ENCODE results near the gene MPZL1. TPM values are rescaled to one million over a fixed set of nuclear protein-coding genes. Genes with fewer than 3 reads are reported as not detected.
"Not testable (repeated sequence)": the region's sequence is repeated elsewhere in the genome, so short reads cannot be mapped to it uniquely, and the experiment has no call there.

Gene MPZL1
- total RNA-seq, 1 donor from 2014 or later = 99.4 TPM

GRCh38 chr1:167808690-167809089 lies 86.9 kb downstream of the MPZL1 start:
- no peak for DNase-seq (ENCODE audit: low spot score)

DNA sequence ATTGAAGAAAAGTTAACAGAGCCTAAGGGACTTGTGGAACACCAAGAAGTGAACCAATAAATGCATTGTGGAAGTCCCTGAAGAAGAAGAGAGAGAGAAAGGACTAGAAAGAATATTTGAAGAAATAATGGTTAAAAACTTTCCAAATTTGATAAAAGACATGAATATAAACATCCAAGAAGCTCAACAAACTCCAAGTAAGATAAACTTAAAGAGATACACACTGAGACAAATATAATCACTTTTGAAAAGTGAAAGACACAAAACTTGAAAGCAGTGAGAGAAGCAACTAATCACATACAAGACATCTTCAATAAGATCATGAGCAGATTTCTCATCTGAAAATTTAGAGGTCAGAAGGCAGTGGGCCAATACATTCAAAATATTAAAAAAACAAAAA lies 91.2 kb downstream of the MPZL1 start:
- no peak for DNase-seq (ENCODE audit: low spot score)

- DNase-seq (ENCODE audit: low spot score) = no peak
Observed at GRCh38 chr1:167815650-167816049, 93.9 kb downstream of the MPZL1 start.

DNA sequence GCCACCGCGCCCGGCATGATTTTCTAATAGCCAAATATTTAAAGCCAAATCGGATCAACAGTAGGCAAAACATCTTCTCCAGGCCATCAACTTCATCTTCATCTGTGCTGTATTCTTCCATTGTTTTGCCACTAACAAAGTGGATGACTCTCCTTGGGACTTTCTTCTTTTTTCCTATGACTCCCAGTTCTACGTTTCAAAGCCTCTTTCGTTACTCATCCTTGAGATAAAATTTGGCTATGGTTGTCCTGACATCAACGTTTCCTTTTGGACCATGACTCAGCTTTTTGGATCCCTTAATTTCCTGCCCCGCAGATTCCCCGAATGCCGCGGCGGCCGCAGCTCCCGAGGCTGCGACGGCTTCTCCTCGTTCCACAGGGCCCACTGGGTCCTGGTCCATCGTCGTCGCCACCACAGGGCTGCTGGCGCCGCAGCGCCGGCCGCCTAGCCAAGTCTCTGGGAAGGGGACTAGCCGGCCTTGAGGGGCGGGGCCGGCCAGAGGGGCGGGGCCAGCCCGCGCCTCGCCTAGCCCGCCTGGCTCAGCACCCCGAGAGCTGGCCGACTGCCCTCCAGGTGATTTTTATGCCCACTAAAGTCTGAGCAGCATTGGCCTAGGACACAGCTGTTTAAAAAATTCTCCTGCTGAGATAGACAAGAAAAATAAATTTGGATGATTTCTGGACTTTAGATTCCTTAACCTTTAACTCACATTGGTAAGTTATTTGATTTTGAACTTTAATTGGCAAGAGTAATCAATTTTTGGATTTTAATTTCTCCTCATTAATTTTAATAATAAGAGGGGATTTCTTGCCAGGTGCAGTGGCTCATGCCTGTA lies 98.3 kb downstream of the MPZL1 start:
- DNase-seq (ENCODE audit: low spot score) = peak; percentile 67

DNA sequence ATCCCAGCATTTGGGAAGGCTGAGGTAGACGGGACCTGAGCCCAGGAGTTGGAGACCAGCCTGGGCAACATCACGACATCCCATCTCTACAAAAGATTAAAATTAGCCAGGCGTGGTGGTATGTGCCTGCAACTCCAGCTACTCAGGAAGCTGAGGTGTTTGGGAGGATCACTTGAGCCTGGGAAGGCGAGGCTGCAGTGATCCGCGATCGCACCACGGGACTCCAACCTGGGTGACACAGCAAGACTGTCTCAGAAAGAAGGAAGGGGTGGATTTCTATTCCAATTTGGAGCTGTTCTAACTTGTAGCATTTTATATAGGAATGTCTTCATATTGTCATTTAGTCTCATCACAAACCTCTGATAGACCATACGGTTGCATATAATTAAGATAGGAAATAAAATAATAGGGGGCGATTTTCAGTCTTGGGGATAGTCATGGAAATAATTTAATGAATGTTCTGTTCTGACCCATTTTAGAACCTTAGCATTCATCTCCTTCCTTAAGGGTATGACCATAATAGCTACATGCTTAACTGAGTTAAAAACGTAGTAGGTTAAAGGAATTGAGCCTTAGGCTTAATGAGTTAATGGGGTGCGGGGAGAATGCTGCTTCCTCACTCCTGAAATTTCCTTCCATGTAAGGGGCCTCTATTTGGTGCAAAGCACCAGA lies 99.0 kb downstream of the MPZL1 start:
- no peak for DNase-seq (ENCODE audit: low spot score)

- no peak for DNase-seq (ENCODE audit: low spot score)
Observed at GRCh38 chr1:167821356-167821685, 99.5 kb downstream of the MPZL1 start.

- no peak for DNase-seq (ENCODE audit: low spot score)
Observed at GRCh38 chr1:167821969-167822685, 100.3 kb downstream of the MPZL1 start.

- DNase-seq (ENCODE audit: low spot score) = no peak
Observed at GRCh38 chr1:167824163-167824794, 102.5 kb downstream of the MPZL1 start.

DNA sequence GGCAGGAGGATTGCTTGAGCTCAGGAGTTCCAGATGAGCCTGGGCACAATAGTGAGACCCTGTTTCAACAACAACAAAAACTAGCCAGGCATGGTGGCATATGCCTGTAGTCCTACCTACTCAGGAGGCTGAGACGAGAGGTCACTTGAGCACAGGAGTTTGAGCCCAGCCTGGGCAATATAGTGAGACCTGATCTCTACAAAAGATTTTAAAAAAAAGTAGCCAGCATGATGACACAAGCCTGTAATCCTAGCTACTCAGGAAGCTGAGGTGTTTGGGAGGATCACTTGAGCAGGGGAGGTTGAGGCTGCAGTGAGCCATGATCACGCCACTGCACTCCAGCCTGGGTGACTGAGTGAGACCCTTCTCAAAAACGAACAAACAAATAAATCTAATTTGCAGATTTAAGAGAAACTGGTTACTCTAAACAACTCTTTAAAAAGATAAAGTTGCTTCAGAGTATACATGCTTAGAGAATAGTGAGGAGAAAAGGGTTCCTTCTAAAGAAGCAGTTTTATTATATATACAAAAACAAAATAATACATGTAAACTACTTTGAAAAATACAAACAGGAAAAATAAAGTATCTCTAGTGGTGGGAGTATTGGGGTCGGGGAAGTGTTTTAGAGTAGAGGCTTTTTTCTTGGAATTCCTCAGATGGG lies 103.8 kb downstream of the MPZL1 start:
- no peak for DNase-seq (ENCODE audit: low spot score)

DNA sequence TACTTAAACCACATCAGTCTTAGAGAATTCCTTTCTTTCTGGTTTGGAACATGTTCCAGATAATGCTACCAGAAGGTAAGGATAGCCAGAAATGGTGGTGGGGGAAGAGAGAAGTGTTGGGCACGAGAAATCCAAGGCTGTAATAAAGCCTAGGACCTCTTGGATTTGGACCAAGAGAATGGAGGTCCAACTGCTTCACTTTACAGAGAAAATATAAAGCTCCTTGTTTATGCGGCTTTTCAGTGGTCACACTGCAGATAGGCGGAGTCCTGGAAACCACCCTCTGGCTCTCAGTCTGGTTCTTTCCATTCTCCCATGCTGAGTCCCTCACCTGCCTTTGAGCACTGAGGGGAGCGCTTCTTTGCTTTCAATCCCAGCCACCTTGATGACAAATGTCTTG lies 104.3 kb downstream of the MPZL1 start:
- no peak for DNase-seq (ENCODE audit: low spot score)

DNA sequence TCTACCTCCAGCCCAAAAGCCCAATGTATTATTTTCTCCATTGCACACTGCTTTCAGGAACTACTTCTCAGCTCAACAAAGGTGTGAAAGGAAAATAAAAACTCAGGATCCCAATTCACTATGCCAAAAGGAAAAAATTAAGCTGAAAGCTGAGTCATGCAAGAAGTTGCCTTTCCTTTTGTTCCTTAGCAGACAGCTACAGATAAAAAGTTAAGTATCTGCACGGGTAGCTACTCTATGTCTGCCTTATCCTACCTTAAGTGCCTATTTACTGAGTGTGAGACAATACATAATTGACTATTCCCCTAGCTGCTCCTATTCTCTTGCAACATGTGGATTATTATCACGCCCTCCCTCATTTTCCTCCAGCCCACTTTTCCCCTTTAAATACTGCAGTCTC lies 108.1 kb downstream of the MPZL1 start:
- no peak for DNase-seq (ENCODE audit: low spot score)

DNA sequence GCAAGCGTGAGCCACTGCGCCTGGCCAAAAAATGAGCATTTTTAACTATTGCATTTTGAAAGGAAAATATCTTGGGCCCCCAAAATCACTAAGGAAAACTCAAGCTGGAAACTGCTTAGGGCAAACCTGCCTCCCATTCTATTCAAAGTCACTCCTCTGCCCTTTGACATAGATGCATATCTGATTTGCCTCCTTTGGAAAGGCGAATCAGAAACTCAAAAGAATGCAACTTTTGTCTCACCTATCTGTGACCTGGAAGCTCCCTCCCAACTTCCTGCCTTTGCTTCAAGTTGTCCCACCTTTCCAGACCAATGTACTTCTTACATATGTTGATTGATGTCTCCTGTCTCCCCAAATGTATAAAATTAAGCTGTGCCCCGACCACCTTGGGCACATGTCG lies 108.9 kb downstream of the MPZL1 start:
- not testable (repeated sequence) for DNase-seq (ENCODE audit: low spot score)

GRCh38 chr1:167832693-167833092 lies 110.9 kb downstream of the MPZL1 start:
- no peak for DNase-seq (ENCODE audit: low spot score)

DNA sequence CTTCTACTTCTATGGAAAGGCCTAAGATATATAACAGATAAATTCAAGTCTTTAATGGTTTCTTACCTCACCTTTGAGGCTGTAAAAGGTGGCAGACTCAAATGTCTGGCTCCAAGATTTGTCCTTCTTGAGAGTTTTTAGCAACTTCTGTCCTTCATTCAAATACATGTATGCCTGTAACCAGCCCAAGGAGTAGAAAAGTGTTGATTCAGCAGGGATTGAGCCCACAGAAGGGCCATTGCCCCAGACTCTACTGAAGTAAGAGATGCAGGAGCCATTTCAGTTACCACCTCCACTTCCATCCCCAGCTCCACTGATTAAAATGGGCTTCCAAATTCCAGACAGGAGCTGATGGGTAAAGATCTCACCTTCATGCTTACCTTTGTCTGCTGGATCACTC lies 112.1 kb downstream of the MPZL1 start:
- no peak for DNase-seq (ENCODE audit: low spot score)

- no peak for DNase-seq (ENCODE audit: low spot score)
Observed at GRCh38 chr1:167836197-167836596, 114.4 kb downstream of the MPZL1 start.

- no peak for DNase-seq (ENCODE audit: low spot score)
Observed at GRCh38 chr1:167837326-167837725, 115.5 kb downstream of the MPZL1 start.

- DNase-seq (ENCODE audit: low spot score) = no peak
Observed at GRCh38 chr1:167839009-167839408, 117.2 kb downstream of the MPZL1 start.

Other genes starting within 250 kb of the MPZL1 start
- gene CD247, start 203.5 kb upstream of the MPZL1 start, total RNA-seq = 4.7 TPM
- gene CREG1, start 168.2 kb upstream of the MPZL1 start, total RNA-seq = 96.4 TPM
- 8.7 TPM for gene RCSD1, start 91.8 kb upstream of the MPZL1 start, total RNA-seq
- 0.13 TPM for gene ADCY10, start 192.2 kb downstream of the MPZL1 start, total RNA-seq
- 53.7 TPM for gene DCAF6, start 214.7 kb downstream of the MPZL1 start, total RNA-seq
- 66.3 TPM for gene MPC2, start 215.1 kb downstream of the MPZL1 start, total RNA-seq